Heart right ventricle (tissue), 16 donors: ENCODE data around the gene ATG7. TPM values are rescaled to one million over a fixed set of nuclear protein-coding genes. Genes with fewer than 3 reads are reported as not detected.

ENCODE experiments used
- ATAC-seq, 8 donors: fragments of 200-7000 bp; cut with Tn5 transposase; one replicate each; pipeline ENCODE4 v1.9.1; 2020; ENCODE audit warnings: mild to moderate bottlenecking in 8 of 8, moderate library complexity in 8 of 8, moderate number of reproducible peaks in 1 of 8
- DNase-seq, 2 donors: peaks; one replicate each; pipeline ENCODE4 v3.0.0-alpha.2; 2020
- H3K27ac ChIP-seq, 10 donors: fragments of 200-600 bp; sonication (generic) in 2 of 10; one replicate each; pipeline versions ENCODE4 v1.5.0 to v1.8.0; 2020 to 2022; ENCODE audit warnings: mild to moderate bottlenecking in 3 of 10
- H3K27me3 ChIP-seq, 7 donors: fragments of 200-600 bp; one replicate each; pipeline ENCODE4 v1.8.0; 2021 to 2022; ENCODE audit warnings: mild to moderate bottlenecking in 2 of 7
- H3K36me3 ChIP-seq, 9 donors: fragments of 200-600 bp; sonication (generic) in 1 of 9; one replicate each; pipeline versions ENCODE4 v1.5.0 to v1.8.0; 2020 to 2022; ENCODE audit warnings: mild to moderate bottlenecking in 2 of 9
- H3K4me1 ChIP-seq, 9 donors: fragments of 200-600 bp; sonication (generic) in 1 of 9; one replicate each; pipeline versions ENCODE4 v1.5.0 to v1.8.0; 2020 to 2022; ENCODE audit warnings: mild to moderate bottlenecking in 4 of 9
- H3K4me3 ChIP-seq, 10 donors: fragments of 200-600 bp; sonication (generic) in 2 of 10; one replicate each; pipeline versions ENCODE4 v1.5.0 to v1.8.0; 2020 to 2022; ENCODE audit warnings: mild to moderate bottlenecking in 7 of 10, moderate library complexity in 2 of 10
- H3K9me3 ChIP-seq, 11 donors: fragments of 200-600 bp in 10 of 11; sonication (generic) in 2 of 11; one replicate each; pipeline versions ENCODE4 v1.5.0 to v1.8.0; 2013 to 2022; ENCODE audit warnings: mild to moderate bottlenecking in 2 of 11, control low read depth in 1 of 11, moderate library complexity in 1 of 11
- WGBS, 2 donors: extraction: QIAGEN DNeasy Blood & Tissue Kit; methylation state at CpG; one replicate each; pipeline ENCODE4 v1.1.7; 2013; ENCODE audit warnings: inconsistent platforms in 1 of 2; 5-methylcytosine and 5-hydroxymethylcytosine counted together
- intact Hi-C, 10 donors: fragments of 100-400 bp; cut with DNase I; formaldehyde crosslinking; loops; one replicate each; pipeline versions ENCODE4 v1.11.1 to v1.14.2; 2022
- polyA plus RNA-seq, 2 donors: library from polyadenylated mRNA; stranded (reverse); fragments of 200-250 nt; gene quantifications; one replicate each; pipeline ENCODE4 v1.2.3, GENCODE V29; 2013
- total RNA-seq, 10 donors: library from RNA; stranded (reverse); fragmentation: NEBNext Ultra II Directional in 3 of 10; extraction: Animal tissue kit (Norgen Biotek cat#: 25700) in 3 of 10; gene quantifications; one replicate each; pipeline versions ENCODE4 v1.2.1 to v1.2.4, GENCODE V29; 2021 to 2023
- TF ChIP-seq, protein P1 (sequence below), 9 donors: fragments of 200-600 bp; sonication (generic) in 2 of 9; IDR thresholded peaks; one replicate each; pipeline versions ENCODE4 v1.5.0 to v1.8.0; 2021 to 2022; ENCODE audit warnings: antibody characterized with exemption in 9 of 9, mild to moderate bottlenecking in 5 of 9, moderate library complexity in 1 of 9
- donor health status: Arrhythmogenic right ventricular cardiomyopathy.
- donor health status: ischemic (EF 13 %, LVEDD 7.1; RV severe dilation, severe dysfunction).
- donor health status: healthy with polysubstance abuse.
- donor health status: DM: no; HTN: yes; CAD: no.
- donor health status: DM: no; HTN: no; CAD: no.
- donor health status: ischemic (EF 25% LVEDD 6.9; RV normal size, moderate dysfunction).
- donor health status: ischemic (EF 25% LVEDD 5.7; RV mildly dilated, moderate dysfunction).
- donor health status: healthy.
- donor health status: DM: yes; HTN: yes; CAD: no.
- donor health status: Ischemic cardiomyopathy.
- donor health status: ischemic (EF 35%, LVEDD 5.7; RV mildly dilated, moderate dysfunction).
- donor health status: nonischemic (EF 11% LVEDD 7.7; RV severe dilation, severe dysfunction).
- donor health status: DM: yes; HTN: yes; CAD: no.
- donor health status: PGD.
- donor health status: ischemic (EF 29% LVEDD 5.4; RV normal size, mild dysfunction).
- donor health status: nonischemic (EF 23%, LVEDD 6.1; RV moderate dilation, normal function).

Gene ATG7
- total and polyA plus RNA-seq, 12 donors, result 5.3 to 24.1 (median 16.8) TPM

DNA sequence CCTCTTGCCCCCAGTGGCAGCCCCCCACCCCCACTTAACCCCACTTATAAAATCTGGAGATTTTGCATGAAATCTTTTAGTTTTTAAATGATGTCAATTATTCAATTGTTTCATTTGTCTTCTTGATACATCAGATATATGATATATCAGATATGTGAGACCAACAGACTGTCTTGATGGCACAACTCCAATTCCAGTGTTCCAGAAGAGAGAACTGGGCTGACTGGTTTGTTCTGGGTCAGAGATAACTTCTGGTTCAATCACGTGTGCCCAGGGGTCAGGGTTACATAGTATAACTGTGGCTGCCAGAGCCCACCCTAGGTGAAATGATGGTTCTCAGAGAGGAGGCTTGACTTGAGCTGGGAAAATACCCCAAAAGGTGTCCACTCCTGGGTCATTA is 32.4 kb upstream of the ATG7 start:
- no peaks in the 10 kb centered on the region for H3K36me3 ChIP-seq
- no peak overlapping the region for H3K4me3 ChIP-seq
- peaks cover 0 to 10% (median 4%) of the 10 kb centered on the region in 7 donors for H3K27me3 ChIP-seq
- ATAC-seq (no peak), DNase-seq (no peak)
- peaks cover 0 to 8% (median 0%) of the 10 kb centered on the region in 9 donors for H3K4me1 ChIP-seq
- intact Hi-C loops, result loop anchor here in 6 of 10 donors (5.0 to 10.0 kb wide), 5 partner anchors 85 to 415 kb away; no protein-coding TSS in a partner anchor
- WGBS, 2 donors, result 65 to 74% methylated on average over 1 of the region's 1 CpG
- TF ChIP-seq, protein P1, sequence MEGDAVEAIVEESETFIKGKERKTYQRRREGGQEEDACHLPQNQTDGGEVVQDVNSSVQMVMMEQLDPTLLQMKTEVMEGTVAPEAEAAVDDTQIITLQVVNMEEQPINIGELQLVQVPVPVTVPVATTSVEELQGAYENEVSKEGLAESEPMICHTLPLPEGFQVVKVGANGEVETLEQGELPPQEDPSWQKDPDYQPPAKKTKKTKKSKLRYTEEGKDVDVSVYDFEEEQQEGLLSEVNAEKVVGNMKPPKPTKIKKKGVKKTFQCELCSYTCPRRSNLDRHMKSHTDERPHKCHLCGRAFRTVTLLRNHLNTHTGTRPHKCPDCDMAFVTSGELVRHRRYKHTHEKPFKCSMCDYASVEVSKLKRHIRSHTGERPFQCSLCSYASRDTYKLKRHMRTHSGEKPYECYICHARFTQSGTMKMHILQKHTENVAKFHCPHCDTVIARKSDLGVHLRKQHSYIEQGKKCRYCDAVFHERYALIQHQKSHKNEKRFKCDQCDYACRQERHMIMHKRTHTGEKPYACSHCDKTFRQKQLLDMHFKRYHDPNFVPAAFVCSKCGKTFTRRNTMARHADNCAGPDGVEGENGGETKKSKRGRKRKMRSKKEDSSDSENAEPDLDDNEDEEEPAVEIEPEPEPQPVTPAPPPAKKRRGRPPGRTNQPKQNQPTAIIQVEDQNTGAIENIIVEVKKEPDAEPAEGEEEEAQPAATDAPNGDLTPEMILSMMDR (IDR thresholded peaks at IDR 0.05), result no peak
- H3K27ac ChIP-seq, result no peak overlapping the region
- peaks cover 0 to 8% (median 0%) of the 10 kb centered on the region in 11 donors for H3K9me3 ChIP-seq

DNA sequence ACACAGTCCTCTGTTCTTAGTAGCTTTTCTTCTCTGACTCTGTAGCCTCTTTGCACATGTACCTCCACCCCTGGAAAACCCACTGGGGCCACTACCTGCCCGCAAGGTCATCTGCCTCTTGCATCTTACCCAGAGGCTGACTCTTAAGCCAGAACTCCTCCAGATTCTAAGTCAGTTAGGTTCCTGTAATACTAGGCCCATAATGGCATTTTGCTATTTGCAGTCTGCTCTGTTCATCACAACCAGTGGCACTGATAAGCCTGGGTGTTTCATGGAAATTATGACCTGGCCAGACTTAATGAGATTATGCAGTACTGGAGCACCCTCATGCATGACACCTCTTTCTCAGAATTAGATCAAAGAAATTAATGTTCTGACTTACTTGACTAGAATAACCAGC is 31.7 kb upstream of the ATG7 start:
- DNase-seq, result no peak
- 95 to 98% methylated on average over 1 of the region's 1 CpG for WGBS, 2 donors
- H3K27ac ChIP-seq, result no peak overlapping the region
- H3K27me3 ChIP-seq, result peaks cover 0 to 10% (median under 1%) of the 10 kb centered on the region in 7 donors
- H3K4me3 ChIP-seq, result no peak overlapping the region
- no peak for ATAC-seq
- H3K9me3 ChIP-seq, result peaks cover 0 to 8% (median 0%) of the 10 kb centered on the region in 11 donors
- TF ChIP-seq, protein P1 (IDR thresholded peaks at IDR 0.05), result no peak
- no peaks in the 10 kb centered on the region for H3K36me3 ChIP-seq
- intact Hi-C loops, result loop anchor here in 1 of 10 donors (10.0 kb wide), 1 partner anchor 84 kb away; no protein-coding TSS in a partner anchor
- peaks cover 0 to 8% (median 0%) of the 10 kb centered on the region in 9 donors for H3K4me1 ChIP-seq

DNA sequence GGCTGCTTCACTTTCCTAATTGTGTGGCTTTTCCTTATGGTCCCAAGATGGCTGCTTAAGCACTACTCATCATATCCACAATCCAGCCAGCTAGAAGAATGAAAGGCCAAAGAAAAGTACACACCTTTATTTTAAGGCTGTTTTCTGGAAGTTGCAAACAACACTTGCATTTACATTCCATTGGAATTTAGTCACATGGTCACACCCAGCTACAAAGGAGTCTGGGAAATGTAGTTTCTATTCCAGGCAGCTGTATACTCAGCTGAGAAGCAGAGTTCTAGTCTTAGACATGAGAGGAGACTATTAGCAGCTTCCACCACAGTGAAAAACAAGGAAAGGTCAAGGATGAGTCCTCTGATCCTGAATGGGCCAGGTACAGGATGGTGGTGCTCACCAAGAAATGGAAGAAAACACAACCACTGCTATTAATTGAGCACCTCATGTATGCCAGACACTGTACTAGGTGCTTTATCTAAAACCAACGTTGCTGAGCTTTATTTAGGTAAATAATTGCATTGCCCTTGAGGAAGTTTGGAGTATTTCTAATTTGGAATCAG is 28.0 kb upstream of the ATG7 start:
- Histone ChIP-seq H3K4me1 (no peaks in the 10 kb centered on the region), H3K27ac (no peak overlapping the region), H3K27me3 (peaks cover 0 to 3% (median 0%) of the 10 kb centered on the region in 7 donors), H3K9me3 (peaks cover 0 to 1% (median 0%) of the 10 kb centered on the region in 11 donors), H3K4me3 (no peak overlapping the region), H3K36me3 (no peaks in the 10 kb centered on the region)
- TF ChIP-seq, protein P1 (IDR thresholded peaks at IDR 0.05), result no peak
- intact Hi-C loops, result loop anchor here in 1 of 10 donors (10.0 kb wide), 1 partner anchor 81 kb away; no protein-coding TSS in a partner anchor
- DNase-seq (no peak), ATAC-seq (no peak)
- 53 to 54% methylated on average over 1 of the region's 1 CpG for WGBS, 2 donors

DNA sequence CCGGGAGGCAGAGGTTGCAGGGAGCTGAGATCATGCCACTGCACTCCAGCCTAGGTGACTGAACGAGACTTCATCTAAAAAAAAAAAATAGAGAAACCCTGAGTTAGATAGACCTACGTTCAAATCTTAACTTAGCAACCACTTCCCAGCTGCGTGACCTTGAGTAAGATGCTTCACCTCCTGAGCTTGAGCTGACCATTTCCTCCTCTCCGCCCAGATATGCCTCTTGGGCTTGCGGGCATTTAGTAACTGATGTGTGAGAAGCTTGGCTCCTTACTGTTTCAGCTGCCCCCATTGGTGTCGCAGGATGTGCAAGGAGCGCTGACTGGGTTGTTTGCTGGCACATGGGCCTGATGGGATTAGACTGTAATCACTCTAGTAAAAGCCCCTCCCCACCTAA is 26.9 kb upstream of the ATG7 start:
- DNase-seq, result no peak
- no peaks in the 10 kb centered on the region for H3K36me3 ChIP-seq
- H3K9me3 ChIP-seq, result no peaks in the 10 kb centered on the region
- H3K4me1 ChIP-seq, result no peaks in the 10 kb centered on the region
- ATAC-seq, result no peak
- WGBS, 2 donors, result 87 to 88% methylated on average over 8 of the region's 8 CpGs
- H3K27me3 ChIP-seq, result peaks cover 0 to 3% (median 0%) of the 10 kb centered on the region in 7 donors
- H3K4me3 ChIP-seq, result no peak overlapping the region
- H3K27ac ChIP-seq, result no peak overlapping the region
- intact Hi-C loops, result loop anchor here in 1 of 10 donors (10.0 kb wide), 1 partner anchor 80 kb away; no protein-coding TSS in a partner anchor
- TF ChIP-seq, protein P1 (IDR thresholded peaks at IDR 0.05), result no peak
